ENCODE results near the gene TGFBR1.

- TF ChIP-seq, protein P1, sequence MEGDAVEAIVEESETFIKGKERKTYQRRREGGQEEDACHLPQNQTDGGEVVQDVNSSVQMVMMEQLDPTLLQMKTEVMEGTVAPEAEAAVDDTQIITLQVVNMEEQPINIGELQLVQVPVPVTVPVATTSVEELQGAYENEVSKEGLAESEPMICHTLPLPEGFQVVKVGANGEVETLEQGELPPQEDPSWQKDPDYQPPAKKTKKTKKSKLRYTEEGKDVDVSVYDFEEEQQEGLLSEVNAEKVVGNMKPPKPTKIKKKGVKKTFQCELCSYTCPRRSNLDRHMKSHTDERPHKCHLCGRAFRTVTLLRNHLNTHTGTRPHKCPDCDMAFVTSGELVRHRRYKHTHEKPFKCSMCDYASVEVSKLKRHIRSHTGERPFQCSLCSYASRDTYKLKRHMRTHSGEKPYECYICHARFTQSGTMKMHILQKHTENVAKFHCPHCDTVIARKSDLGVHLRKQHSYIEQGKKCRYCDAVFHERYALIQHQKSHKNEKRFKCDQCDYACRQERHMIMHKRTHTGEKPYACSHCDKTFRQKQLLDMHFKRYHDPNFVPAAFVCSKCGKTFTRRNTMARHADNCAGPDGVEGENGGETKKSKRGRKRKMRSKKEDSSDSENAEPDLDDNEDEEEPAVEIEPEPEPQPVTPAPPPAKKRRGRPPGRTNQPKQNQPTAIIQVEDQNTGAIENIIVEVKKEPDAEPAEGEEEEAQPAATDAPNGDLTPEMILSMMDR (conservative IDR thresholded peaks at IDR 0.05 in 1 of 2, IDR thresholded peaks at IDR 0.05 in 1 of 2; ENCODE audit: low read depth in 1 of 2, low read length in 2 of 2) = no peak
- no peak for TF ChIP-seq EZH2 (IDR thresholded peaks at IDR 0.05; ENCODE audit: low read length, missing control alignments)
These were observed 55.3 kb downstream of the TGFBR1 start for GRCh38 chr9:99160173-99160572.
